Renal cortical epithelial cell (primary cell): ENCODE data around the gene CHST3. TPM values are rescaled to one million over a fixed set of nuclear protein-coding genes. Genes with fewer than 3 reads are reported as not detected.
"Not testable (repeated sequence)": the region's sequence is repeated elsewhere in the genome, so short reads cannot be mapped to it uniquely, and the experiment has no call there.

Experiments used
- DNase-seq: peaks from one replicate; pipeline ENCODE4 v3.0.0-alpha.2; 2011; ENCODE audit warnings: low read depth
- total RNA-seq: library from RNA; depleted of rRNA; stranded (reverse); fragments of >200 nt; gene quantifications from 2 replicates; pipeline ENCODE4 v1.2.3, GENCODE V29; 2014

The CHST3 gene
- total RNA-seq, 1 donor from 2014 or later = 69.4 TPM

GRCh38 chr10:72029414-72029813, 65.2 kb downstream of the CHST3 start:
- no peak for DNase-seq

- no peak for DNase-seq
Measured at GRCh38 chr10:72030762-72031543, 66.8 kb downstream of the CHST3 start.

GRCh38 chr10:72031706-72032105, 67.5 kb downstream of the CHST3 start:
- no peak for DNase-seq

- not testable (repeated sequence) for DNase-seq
Measured at GRCh38 chr10:72032409-72033162, 68.4 kb downstream of the CHST3 start.

GRCh38 chr10:72034040-72034499, 69.9 kb downstream of the CHST3 start:
- no peak for DNase-seq

GRCh38 chr10:72034761-72035160, 70.6 kb downstream of the CHST3 start:
- DNase-seq = no peak

- peak; percentile 42 for DNase-seq
Measured at GRCh38 chr10:72035252-72035887, 71.2 kb downstream of the CHST3 start.

GRCh38 chr10:72037266-72037665, 73.1 kb downstream of the CHST3 start:
- no peak for DNase-seq

- DNase-seq = peak; percentile 24
Measured at GRCh38 chr10:72037811-72038210, 73.6 kb downstream of the CHST3 start.

GRCh38 chr10:72038458-72039001, 74.3 kb downstream of the CHST3 start:
- no peak for DNase-seq

GRCh38 chr10:72039377-72039776, 75.2 kb downstream of the CHST3 start:
- DNase-seq = no peak

GRCh38 chr10:72041491-72041890, 77.3 kb downstream of the CHST3 start:
- no peak for DNase-seq

- no peak for DNase-seq
Measured at GRCh38 chr10:72043016-72043834, 79.0 kb downstream of the CHST3 start.

- DNase-seq = no peak
Measured at GRCh38 chr10:72044417-72045041, 80.3 kb downstream of the CHST3 start.

- DNase-seq = no peak
Measured at GRCh38 chr10:72045586-72045985, 81.4 kb downstream of the CHST3 start.

GRCh38 chr10:72048450-72049124, 84.4 kb downstream of the CHST3 start:
- peak; percentile 85 for DNase-seq

- DNase-seq = no peak
Measured at GRCh38 chr10:72049472-72049871, 85.3 kb downstream of the CHST3 start.

- no peak for DNase-seq
Measured at GRCh38 chr10:72049969-72050781, 86.0 kb downstream of the CHST3 start.

- DNase-seq = no peak
Measured at GRCh38 chr10:72050873-72051272, 86.7 kb downstream of the CHST3 start.
